HG03342 (cell line): Measurements from ENCODE around the gene EPHB2.

ENCODE experiments used
- ATAC-seq: cut with Tn5 transposase; IDR thresholded peaks from one replicate; pipeline ENCODE4 v1.9.1; 2021; ENCODE audit warnings: mild to moderate bottlenecking, moderate library complexity; ENCODE audit not compliant: unreplicated experiment

Gene EPHB2

DNA sequence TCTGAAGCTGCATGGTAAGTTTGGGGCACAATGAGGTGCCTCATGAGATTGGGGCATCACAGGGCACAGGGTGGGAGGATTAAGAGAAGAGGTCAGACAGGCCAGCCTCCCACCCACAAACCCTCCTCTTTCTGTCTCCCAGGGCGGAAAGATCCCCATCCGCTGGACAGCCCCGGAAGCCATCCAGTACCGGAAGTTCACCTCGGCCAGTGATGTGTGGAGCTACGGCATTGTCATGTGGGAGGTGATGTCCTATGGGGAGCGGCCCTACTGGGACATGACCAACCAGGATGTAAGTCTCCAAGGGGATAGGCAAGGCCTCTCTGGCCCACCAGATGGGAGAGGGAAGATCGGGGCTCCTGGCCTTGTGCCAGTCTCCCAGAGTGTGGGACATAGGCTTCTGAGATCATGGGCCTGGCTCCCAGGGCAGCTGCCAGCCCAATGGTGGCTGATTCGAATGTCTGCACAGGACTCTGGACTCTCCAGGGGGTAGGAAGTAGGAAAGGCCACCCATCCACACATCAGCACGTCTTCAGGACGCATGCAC is 198.3 kb downstream of the EPHB2 start:
- no peak for ATAC-seq

DNA sequence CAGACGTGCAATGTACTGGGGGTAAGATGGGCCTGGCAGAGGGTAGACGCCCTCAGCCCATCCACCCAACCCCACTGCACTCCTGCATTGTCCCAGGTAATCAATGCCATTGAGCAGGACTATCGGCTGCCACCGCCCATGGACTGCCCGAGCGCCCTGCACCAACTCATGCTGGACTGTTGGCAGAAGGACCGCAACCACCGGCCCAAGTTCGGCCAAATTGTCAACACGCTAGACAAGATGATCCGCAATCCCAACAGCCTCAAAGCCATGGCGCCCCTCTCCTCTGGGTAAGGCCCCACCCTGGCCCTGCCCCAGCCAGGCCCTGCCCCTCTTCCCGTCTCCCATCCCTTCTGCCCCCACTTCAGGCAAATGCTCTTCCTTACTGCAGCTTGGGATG is 199.6 kb downstream of the EPHB2 start:
- no peak for ATAC-seq

DNA sequence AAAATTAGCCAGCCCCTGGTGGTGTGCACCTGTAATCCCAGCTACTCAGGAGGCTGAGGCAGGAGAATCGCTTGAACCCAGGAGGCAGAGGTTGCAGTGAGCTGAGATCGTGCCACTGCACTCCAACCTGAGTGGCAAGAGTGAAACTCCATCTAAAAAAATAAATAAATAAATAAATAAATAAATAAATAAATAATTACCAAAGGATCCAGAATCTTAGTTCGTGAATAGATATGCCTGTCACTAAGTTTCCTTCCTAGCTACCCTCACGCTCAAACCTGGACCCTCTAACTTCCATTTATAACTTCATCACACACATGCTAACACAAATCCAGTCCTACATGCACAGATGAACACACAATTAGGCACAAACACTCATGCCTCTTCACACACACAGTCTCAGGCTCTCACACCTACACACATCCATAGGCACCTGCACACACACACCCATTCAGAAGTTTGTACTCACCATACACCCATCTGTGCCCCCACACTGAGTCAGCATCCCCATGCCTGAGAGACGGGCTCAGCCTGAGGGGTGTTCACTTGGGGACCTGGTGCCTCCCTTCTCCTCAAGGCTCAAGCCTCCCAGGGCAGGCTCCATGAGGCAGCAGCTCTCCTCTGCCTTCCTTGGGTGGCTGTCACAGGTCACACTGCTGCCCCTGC is 200.5 kb downstream of the EPHB2 start:
- no peak for ATAC-seq

DNA sequence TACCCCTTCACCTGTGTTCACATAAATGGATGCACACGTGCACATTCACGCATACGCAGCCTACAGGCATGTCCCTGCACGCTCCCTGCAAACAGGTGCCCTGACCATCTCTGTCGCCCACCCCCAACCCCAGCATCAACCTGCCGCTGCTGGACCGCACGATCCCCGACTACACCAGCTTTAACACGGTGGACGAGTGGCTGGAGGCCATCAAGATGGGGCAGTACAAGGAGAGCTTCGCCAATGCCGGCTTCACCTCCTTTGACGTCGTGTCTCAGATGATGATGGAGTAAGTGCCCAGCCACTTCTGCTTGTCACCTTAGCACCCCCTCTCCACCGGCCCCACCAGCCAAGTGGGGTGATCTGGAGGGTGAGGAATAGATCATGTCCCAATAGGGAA is 201.7 kb downstream of the EPHB2 start:
- ATAC-seq: no peak

DNA sequence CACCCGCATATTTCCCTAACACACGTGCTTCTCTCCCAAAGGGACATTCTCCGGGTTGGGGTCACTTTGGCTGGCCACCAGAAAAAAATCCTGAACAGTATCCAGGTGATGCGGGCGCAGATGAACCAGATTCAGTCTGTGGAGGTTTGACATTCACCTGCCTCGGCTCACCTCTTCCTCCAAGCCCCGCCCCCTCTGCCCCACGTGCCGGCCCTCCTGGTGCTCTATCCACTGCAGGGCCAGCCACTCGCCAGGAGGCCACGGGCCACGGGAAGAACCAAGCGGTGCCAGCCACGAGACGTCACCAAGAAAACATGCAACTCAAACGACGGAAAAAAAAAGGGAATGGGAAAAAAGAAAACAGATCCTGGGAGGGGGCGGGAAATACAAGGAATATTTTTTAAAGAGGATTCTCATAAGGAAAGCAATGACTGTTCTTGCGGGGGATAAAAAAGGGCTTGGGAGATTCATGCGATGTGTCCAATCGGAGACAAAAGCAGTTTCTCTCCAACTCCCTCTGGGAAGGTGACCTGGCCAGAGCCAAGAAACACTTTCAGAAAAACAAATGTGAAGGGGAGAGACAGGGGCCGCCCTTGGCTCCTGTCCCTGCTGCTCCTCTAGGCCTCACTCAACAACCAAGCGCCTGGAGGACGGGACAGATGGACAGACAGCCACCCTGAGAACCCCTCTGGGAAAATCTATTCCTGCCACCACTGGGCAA is 202.9 kb downstream of the EPHB2 start:
- no peak for ATAC-seq

DNA sequence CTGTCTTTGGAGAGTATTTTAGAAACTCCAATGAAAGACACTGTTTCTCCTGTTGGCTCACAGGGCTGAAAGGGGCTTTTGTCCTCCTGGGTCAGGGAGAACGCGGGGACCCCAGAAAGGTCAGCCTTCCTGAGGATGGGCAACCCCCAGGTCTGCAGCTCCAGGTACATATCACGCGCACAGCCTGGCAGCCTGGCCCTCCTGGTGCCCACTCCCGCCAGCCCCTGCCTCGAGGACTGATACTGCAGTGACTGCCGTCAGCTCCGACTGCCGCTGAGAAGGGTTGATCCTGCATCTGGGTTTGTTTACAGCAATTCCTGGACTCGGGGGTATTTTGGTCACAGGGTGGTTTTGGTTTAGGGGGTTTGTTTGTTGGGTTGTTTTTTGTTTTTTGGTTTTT is 203.5 kb downstream of the EPHB2 start:
- no peak for ATAC-seq

DNA sequence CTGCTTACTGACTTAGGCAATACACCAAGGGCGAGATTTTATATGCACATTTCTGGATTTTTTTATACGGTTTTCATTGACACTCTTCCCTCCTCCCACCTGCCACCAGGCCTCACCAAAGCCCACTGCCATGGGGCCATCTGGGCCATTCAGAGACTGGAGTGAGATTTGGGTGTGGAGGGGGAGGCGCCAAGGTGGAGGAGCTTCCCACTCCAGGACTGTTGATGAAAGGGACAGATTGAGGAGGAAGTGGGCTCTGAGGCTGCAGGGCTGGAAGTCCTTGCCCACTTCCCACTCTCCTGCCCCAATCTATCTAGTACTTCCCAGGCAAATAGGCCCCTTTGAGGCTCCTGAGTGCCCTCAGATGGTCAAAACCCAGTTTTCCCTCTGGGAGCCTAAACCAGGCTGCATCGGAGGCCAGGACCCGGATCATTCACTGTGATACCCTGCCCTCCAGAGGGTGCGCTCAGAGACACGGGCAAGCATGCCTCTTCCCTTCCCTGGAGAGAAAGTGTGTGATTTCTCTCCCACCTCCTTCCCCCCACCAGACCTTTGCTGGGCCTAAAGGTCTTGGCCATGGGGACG is 204.1 kb downstream of the EPHB2 start:
- ATAC-seq: no peak

DNA sequence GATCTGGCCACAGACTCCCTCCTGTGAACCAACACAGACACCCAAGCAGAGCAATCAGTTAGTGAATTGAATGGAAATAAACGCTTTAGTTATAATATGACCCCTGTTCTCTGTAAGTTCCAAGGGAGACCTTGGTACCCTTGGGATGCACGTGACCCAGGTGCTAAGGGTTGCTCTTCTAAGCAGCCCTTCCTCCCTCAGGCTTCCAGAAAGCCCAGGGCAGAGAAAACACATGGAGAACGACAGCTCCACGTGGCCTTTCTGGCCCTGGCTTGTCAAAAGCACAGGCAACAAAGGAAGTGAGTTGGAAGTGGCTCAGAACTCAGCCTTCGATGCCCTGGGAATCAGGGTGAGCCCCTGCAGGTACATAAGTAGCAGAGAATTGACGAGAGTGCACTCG is 204.6 kb downstream of the EPHB2 start:
- no peak for ATAC-seq

DNA sequence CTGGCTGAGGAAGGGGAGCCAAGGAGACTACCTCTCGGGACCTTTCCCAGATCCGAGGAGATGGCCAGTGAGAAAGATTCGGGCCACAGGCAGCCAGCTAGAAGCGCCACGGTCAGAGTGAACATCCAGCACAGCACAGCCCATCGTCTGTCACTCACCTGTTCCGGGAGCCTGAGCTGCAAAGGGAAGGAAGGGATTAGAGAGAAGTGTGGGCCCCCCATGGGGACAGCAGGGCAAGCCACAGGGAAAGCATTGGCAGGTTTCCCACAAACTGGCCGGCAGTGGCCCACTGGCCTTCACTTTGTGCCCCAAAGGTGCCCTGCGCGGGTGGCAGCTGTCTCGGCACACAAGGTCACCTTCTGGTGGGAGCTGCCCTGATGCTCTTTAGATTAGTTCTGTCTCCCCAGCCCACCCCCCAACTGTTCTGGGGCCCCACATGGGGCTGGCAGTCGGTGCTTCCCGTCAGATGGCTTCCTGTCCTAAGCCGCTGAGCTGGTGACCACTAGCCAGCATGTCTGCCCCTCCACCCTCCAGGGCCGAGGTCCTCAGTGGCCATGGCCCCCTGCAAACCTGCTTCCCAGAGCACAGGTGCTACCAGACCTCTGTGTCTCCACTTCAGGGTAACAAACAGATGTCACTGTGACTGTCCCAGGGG is 205.3 kb downstream of the EPHB2 start:
- ATAC-seq: no peak

DNA sequence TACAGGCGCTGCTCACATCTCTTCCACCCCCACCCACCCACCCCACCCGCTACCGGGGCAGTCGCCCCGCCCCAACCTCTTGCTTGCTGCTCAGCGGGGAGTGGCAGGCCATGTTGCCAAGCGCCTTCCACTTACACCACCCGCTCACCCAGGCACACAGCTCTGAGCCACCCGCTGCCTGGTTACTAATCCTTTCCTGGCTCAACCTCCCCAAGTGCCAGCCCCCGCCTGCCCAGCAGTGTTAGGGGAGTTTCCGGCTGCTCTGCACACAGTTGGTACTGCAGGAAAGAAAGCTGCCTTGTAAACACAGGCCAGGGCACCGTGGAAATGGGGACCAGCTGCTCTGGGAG is 205.8 kb downstream of the EPHB2 start:
- ATAC-seq: no peak

DNA sequence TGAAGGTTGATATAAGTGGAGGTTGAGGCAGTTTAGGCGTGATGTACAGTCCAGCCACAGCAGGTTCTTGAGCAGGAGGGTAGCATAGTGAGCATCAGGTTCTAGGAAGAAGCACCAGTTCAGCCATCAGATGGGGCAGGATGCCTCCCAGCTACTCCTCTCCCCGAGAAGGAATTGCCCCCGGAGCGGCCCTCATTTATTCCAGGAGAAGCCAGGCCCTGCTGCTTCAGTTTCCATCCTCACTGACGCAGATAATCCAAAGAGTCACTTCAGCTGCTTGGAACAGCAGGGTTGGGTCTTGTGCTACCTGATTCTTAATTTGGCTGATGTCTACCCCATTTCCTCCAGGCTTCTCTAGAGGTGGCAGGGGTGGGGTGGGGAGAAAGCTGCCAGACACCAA is 207.3 kb downstream of the EPHB2 start:
- ATAC-seq: no peak

DNA sequence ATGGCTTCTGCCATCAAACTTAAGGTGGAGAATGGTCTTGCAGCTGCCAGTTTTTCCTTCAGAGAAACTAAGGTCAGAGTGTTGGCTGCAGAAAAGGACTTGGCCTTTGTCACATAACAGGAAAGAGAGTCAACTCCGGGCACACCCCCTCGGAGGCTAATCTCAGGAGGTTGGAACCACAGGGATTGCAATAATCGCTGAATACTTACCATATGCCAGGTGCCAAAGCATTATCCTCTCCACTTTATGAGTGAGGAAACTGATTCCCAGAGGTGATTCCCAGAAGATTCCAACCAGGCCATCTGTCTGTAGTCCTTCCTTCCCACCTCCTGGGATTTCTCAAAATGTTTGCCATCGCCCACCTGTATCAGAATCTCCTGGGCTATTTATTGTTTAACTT is 208.0 kb downstream of the EPHB2 start:
- no peak for ATAC-seq

DNA sequence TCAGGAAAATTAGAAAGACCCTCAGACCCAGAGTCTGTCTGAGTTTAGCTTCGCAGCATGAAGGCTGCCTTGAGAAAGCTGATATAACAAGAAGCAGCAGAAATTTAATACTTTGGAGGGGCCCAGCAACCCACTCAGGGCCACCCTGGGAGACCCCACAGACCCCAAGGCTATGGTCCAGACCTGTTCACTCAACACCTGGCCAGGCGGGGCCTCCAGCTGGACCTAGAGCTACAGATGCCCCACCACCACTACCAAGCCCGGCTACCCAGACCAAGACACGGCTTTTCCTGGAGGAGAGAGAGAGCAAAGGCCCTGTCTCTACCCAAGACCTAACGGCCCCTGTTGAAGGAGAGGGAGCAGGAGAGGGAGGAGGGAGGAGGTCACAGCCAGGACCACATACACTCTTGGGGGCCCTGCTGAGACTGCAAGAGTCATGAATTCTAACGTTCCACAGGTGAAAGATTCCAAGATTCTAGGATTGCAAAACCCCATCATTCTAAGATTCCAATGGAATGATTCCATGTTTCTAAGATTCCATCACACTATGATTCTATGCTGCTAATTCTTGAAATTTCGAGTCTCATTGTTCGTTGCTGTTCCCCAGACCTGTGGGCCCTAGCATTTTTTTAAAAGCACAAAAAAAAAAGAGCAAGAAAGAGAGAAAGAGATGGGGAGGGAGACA is 208.8 kb downstream of the EPHB2 start:
- ATAC-seq: no peak

DNA sequence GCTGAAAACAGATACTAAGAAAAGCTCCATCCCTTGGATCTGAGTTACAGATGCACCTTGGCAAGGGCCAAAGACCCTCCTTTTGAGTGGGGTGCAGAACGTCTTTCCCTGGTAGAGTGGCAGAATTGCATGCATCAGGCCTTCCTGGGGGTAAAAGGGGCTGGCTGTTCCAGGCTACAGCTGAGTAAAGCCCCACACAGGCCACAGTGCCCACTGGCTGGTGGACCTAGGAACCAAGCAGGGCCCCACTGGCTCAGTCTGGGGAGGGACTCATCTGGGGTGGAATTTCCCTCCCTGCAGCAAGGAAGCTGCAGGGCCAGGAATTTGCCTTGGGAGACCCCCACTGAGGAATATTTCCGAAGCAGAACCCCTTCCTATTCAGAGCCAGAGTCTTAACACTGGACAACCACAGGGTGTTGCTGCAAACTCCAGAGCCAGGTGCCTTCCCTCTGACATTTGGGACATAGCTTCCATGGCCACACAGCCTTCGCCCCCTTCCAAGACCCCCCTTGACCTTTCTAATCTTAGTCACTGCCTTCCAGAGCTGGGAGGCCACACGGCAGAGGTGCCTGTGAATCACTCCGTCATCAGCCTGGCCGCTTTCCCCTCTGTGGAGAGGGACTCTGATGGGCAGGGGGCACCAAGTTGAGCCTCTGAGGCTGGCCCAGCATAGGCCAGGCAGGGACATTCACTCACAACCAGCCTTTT is 209.5 kb downstream of the EPHB2 start:
- ATAC-seq: no peak

DNA sequence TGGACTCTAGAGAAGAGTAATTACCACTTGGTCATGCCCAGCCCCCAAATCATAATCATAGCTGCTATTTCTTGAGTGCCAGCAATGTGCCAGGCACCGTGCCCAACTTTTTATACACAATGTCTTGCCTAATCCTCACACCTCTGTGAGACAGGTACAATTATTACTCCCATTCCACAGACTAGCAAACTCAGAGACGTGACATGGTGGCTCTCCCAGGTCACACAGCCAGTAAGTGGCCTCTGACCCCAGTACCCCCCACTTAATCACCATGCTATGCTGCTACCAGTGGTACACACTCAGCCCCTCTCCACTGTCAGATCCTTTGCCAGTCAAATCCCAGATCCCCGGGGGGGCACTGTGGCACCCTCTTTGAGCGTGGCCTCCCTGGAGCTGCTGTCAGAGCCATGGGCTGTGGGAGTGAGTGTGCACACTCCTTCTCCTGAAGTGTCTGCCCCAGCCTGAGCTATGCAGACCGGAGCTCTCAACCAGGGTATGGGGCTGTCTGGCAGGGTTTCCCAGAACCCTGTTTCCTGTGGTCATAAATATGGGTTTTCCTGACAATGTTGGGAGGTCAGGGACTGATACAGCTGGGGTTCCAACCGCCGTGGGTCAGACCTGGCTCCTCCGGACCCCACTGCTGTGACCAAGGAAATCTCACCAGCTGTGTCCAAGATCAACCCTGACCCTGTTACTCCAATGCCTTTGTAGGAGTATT is 210.3 kb downstream of the EPHB2 start:
- ATAC-seq: no peak

DNA sequence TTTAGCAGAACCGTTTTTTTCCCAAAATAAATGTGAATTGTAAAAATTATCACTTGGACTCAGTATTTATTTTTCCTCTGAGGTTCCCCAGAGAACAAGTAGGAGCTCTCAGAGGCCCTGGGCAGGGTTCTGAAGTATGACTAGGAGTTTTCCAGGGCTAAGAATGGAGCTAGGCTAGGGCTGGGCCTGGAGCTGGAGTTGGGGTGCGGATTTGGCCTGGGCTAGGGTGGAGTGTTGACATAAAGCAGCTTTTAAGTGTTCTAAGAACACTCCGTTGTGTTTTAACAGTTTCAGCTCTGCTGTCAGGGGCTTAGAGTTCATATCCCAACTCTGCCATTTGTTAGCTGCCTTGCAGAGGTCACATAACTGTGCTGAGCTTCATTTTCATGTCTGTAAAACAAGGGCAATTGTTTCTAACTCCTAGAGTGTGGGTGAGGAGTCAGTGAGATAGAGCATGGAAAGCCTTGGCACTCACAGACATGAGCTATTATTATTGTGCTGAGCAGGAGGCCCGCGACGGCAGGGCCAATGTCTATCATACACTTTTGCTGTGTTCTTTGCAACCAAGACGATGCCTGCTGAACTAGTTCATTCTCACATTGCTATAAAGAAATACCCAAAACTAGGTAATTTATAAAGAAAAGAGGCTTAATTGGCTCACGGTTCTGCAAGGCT is 210.9 kb downstream of the EPHB2 start:
- no peak for ATAC-seq

DNA sequence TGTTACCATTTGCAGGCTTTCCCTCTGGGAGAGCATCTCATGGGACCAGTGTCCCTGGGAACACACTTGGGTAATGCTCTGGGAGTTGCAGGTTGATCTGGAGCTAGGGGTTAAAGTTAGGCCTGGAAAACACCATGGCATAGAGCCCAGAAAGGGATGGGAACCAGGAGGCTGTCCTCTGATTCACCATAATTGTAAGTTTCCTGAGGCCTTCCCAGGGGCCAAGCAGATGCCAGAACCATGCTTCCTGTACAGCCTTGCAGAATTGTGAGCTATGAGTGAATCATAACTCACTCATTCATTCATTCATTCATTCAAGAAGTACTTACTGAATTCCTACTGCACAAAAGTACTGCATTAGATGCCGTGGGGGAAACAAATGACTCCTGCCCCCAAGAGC is 212.0 kb downstream of the EPHB2 start:
- no peak for ATAC-seq

DNA sequence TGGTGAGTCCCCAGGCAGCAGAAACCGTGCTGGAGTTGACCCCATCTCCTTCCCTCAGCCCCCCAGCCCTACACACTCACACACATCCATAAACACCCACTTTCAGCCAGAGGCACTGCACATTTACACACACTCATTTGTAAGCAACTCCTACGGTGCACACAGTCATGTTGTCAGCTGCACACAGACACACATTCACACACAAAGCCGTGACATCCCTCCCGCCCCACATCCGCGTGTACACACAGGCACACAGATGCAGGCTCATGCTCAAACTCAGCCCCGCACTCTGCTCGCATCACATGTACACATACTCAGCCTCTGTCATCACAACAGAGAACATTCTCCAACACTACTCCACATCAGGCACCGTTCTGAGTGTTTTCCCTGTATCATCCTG is 214.5 kb downstream of the EPHB2 start:
- ATAC-seq: no peak

DNA sequence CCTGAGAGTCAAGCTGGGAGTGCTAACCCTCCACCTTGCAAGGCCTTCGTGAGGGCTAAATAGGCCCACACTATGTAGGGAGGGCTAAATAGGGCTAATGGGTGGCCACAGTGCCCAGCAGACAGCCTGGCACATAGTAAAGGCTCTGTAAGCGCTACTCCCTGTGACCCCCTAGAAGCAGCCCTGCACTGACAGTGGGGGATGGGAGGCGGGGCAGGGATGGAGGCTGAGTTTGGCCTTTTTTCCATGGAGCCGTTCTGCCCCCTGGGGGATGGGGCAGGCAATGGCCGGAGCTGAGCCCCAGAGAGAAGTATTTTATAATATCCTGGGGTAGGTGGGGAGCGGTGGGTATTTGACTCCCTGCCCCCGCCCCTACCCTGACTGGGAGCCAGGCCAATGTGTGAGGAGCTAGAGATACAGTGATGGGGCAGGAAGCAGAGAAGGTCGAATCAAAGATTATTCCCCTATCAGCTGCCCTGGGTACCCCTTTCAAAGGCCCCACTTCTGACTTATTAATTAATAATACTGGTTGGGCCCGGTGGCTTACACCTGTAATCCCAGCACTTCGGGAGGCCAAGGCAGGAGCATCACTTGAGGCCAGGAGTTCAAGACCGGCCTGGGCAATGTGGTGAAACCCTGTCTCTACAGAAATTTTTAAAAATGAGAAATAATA is 219.7 kb downstream of the EPHB2 start:
- no peak for ATAC-seq
